ENCODE results near the gene ZNF407. TPM values are rescaled to one million over a fixed set of nuclear protein-coding genes. Genes with fewer than 3 reads are reported as not detected.

Gene ZNF407
- total and polyA plus RNA-seq, 2 of the 13 experiments (the other 11 are each of a cell fraction or from before 2014, with no cell fraction given), result 2.3 to 8.7 TPM

GRCh38 chr18:74632351-74632679 is 34.6 kb downstream of the ZNF407 start:
- Histone ChIP-seq H3K27me3 (ENCODE audit: control insufficient read depth in 1 of 2, insufficient read depth in 2 of 2, low read length in 2 of 2) (no peaks in the 10 kb centered on the region), H2AFZ (ENCODE audit: low read length) (no peak overlapping the region), H3K4me2 (ENCODE audit: low read depth, low read length) (no peak overlapping the region), H3K9ac (ENCODE audit: insufficient read depth, low read depth, low read length) (no peak overlapping the region), H3K4me3 (replicated peaks in 1 of 3; ENCODE audit: insufficient read depth in 1 of 3, low read depth in 2 of 3, low read length in 3 of 3) (no peak overlapping the region), H3K27ac (ENCODE audit: extremely low read length, insufficient read depth, low read length) (no peak overlapping the region), H3K4me1 (ENCODE audit: insufficient read depth, low read length) (no peaks in the 10 kb centered on the region), H3K9me3 (ENCODE audit: low read length) (no peaks in the 10 kb centered on the region), H3K79me2 (ENCODE audit: insufficient read depth, low read length) (peaks cover 2% of the 10 kb centered on the region), H3K36me3 (replicated peaks in 1 of 2; ENCODE audit: control insufficient read depth in 1 of 2, insufficient read depth in 2 of 2, low read length in 2 of 2) (peaks cover 8 to 12% of the 10 kb centered on the region in 2 experiments), H4K20me1 (ENCODE audit: insufficient read depth, low read length) (no peaks in the 10 kb centered on the region)
- ChIA-PET CTCF (ENCODE audit: low intra/inter-chr PET ratio, low total read pairs) (no interaction called here), POLR2A (no interaction called here)
- FAIRE-seq, result no peak
- no peak for DNase-seq (ENCODE audit: low spot score)
- in situ Hi-C loops (cut with HindIII; ENCODE audit: extremely low pct_ligation_motif_present, low pct_unique_long_range_greater_than_20kb) (no loop called here), intact Hi-C loops (cut with micrococcal nuclease; ENCODE audit: unreplicated experiment) (no loop called here)
- TF ChIP-seq, protein P1, sequence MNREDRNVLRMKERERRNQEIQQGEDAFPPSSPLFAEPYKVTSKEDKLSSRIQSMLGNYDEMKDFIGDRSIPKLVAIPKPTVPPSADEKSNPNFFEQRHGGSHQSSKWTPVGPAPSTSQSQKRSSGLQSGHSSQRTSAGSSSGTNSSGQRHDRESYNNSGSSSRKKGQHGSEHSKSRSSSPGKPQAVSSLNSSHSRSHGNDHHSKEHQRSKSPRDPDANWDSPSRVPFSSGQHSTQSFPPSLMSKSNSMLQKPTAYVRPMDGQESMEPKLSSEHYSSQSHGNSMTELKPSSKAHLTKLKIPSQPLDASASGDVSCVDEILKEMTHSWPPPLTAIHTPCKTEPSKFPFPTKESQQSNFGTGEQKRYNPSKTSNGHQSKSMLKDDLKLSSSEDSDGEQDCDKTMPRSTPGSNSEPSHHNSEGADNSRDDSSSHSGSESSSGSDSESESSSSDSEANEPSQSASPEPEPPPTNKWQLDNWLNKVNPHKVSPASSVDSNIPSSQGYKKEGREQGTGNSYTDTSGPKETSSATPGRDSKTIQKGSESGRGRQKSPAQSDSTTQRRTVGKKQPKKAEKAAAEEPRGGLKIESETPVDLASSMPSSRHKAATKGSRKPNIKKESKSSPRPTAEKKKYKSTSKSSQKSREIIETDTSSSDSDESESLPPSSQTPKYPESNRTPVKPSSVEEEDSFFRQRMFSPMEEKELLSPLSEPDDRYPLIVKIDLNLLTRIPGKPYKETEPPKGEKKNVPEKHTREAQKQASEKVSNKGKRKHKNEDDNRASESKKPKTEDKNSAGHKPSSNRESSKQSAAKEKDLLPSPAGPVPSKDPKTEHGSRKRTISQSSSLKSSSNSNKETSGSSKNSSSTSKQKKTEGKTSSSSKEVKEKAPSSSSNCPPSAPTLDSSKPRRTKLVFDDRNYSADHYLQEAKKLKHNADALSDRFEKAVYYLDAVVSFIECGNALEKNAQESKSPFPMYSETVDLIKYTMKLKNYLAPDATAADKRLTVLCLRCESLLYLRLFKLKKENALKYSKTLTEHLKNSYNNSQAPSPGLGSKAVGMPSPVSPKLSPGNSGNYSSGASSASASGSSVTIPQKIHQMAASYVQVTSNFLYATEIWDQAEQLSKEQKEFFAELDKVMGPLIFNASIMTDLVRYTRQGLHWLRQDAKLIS (CRISPR knock-in tag; IDR thresholded peaks at IDR 0.05), result no peak
- no peak for TF ChIP-seq ZMAT3 (CRISPR knock-in tag; conservative IDR thresholded peaks at IDR 0.05)
- TF ChIP-seq ZNF224 (CRISPR knock-in tag; IDR thresholded peaks at IDR 0.05), result no peak
- no peak for TF ChIP-seq ZNF552 (CRISPR knock-in tag; IDR thresholded peaks at IDR 0.05; ENCODE audit: borderline replicate concordance)
- TF ChIP-seq ZNF550 (CRISPR knock-in tag; IDR thresholded peaks at IDR 0.05; ENCODE audit: borderline replicate concordance), result no peak
- TF ChIP-seq FIP1L1 (IDR thresholded peaks at IDR 0.05; ENCODE audit: borderline replicate concordance, insufficient read depth, low read depth, low read length), result no peak
- no peak for TF ChIP-seq ZNF569 (CRISPR knock-in tag; IDR thresholded peaks at IDR 0.05; ENCODE audit: borderline replicate concordance)
- TF ChIP-seq, protein P2, sequence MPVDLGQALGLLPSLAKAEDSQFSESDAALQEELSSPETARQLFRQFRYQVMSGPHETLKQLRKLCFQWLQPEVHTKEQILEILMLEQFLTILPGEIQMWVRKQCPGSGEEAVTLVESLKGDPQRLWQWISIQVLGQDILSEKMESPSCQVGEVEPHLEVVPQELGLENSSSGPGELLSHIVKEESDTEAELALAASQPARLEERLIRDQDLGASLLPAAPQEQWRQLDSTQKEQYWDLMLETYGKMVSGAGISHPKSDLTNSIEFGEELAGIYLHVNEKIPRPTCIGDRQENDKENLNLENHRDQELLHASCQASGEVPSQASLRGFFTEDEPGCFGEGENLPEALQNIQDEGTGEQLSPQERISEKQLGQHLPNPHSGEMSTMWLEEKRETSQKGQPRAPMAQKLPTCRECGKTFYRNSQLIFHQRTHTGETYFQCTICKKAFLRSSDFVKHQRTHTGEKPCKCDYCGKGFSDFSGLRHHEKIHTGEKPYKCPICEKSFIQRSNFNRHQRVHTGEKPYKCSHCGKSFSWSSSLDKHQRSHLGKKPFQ (CRISPR knock-in tag; IDR thresholded peaks at IDR 0.05; ENCODE audit: insufficient replicate concordance), result no peak
- no peak for TF ChIP-seq ELF1 (CRISPR knock-in tag; IDR thresholded peaks at IDR 0.05)
- TF ChIP-seq HOMEZ (CRISPR knock-in tag; IDR thresholded peaks at IDR 0.05; ENCODE audit: low read depth), result no peak
- no peak for TF ChIP-seq NFIB (CRISPR knock-in tag; IDR thresholded peaks at IDR 0.05; ENCODE audit: borderline replicate concordance)
- TF ChIP-seq ZBTB25 (CRISPR knock-in tag; IDR thresholded peaks at IDR 0.05), result no peak
- TF ChIP-seq ZMYM2 (CRISPR knock-in tag; IDR thresholded peaks at IDR 0.05), result no peak
- TF ChIP-seq E2F2 (CRISPR knock-in tag; IDR thresholded peaks at IDR 0.05; ENCODE audit: borderline replicate concordance), result no peak
- no peak for TF ChIP-seq ZNF563 (CRISPR knock-in tag; IDR thresholded peaks at IDR 0.05)
- TF ChIP-seq ZKSCAN5 (CRISPR knock-in tag; IDR thresholded peaks at IDR 0.05), result no peak
- 89% methylated on average over 6 of the region's 6 CpGs for WGBS (ENCODE audit: low lambda C conversion rate)
- ATAC-seq, result no peak
- no TSS peak for BruUV-seq (replicated peaks)
